Loucy (cell line): ENCODE data around the gene UBE2QL1.

ENCODE experiments used
- H2AFZ ChIP-seq: fragments of 200-600 bp; sonication (generic); 2 replicates; pipeline ENCODE4 v1.6.0; 2016; ENCODE audit warnings: antibody characterized with exemption, mild to moderate bottlenecking, low read length, moderate library complexity
- H3F3A ChIP-seq: fragments of 200-600 bp; 2 replicates; pipeline ENCODE4 v1.6.0; 2016; ENCODE audit warnings: antibody characterized with exemption, low read depth, mild to moderate bottlenecking
- H3K27me3 ChIP-seq: fragments of 200-600 bp; sonication (generic); 2 replicates; pipeline ENCODE4 v1.6.1; 2014; ENCODE audit warnings: low read length, mild to moderate bottlenecking; ENCODE audit not compliant: insufficient read depth, poor library complexity, severe bottlenecking
- H3K36me3 ChIP-seq: fragments of 200-600 bp; sonication (generic); 2 replicates; pipeline ENCODE4 v1.6.1; 2016; ENCODE audit warnings: low read length; ENCODE audit not compliant: insufficient read depth
- H3K4me1 ChIP-seq: fragments of 200-600 bp; sonication (generic); 2 replicates; pipeline ENCODE4 v1.5.1; 2014; ENCODE audit warnings: low read length, mild to moderate bottlenecking; ENCODE audit not compliant: insufficient read depth, poor library complexity, severe bottlenecking
- H3K4me2 ChIP-seq: fragments of 200-600 bp; sonication (generic); 2 replicates; pipeline ENCODE4 v1.6.0; 2014; ENCODE audit warnings: antibody characterized with exemption, low read length, low read depth, mild to moderate bottlenecking; ENCODE audit not compliant: poor library complexity, severe bottlenecking
- H3K4me3 ChIP-seq: fragments of 200-600 bp; sonication (generic); 2 replicates; pipeline ENCODE4 v1.5.1; 2014; ENCODE audit warnings: low read length, mild to moderate bottlenecking, mixed read lengths; ENCODE audit not compliant: poor library complexity, severe bottlenecking
- H3K79me2 ChIP-seq: fragments of 200-600 bp; sonication (generic); 2 replicates; pipeline ENCODE4 v1.6.1; 2014; ENCODE audit warnings: low read length; ENCODE audit not compliant: insufficient read depth
- H3K9ac ChIP-seq: fragments of 200-600 bp; sonication (generic); 2 replicates; pipeline ENCODE4 v1.6.0; 2014; ENCODE audit warnings: mild to moderate bottlenecking, low read depth, low read length, moderate library complexity; ENCODE audit not compliant: poor library complexity, severe bottlenecking
- H3K9me2 ChIP-seq: fragments of 200-600 bp; sonication (generic); replicated peaks from 2 replicates; pipeline ENCODE4 v1.6.1; 2016; ENCODE audit warnings: low read depth, low read length, mixed read lengths
- H3K9me3 ChIP-seq: fragments of 200-600 bp; sonication (generic); 2 replicates; pipeline ENCODE4 v1.6.1; 2014; ENCODE audit warnings: mild to moderate bottlenecking, antibody characterized with exemption, low read length, low read depth; ENCODE audit not compliant: insufficient read depth
- H4K20me1 ChIP-seq: fragments of 200-600 bp; sonication (generic); 2 replicates; pipeline ENCODE4 v1.6.0; 2014; ENCODE audit warnings: antibody characterized with exemption, low read length, mild to moderate bottlenecking; ENCODE audit not compliant: insufficient read depth, poor library complexity, severe bottlenecking
- EZH2phosphoT487 ChIP-seq: fragments of 200-600 bp; IDR thresholded peaks from 2 replicates; pipeline ENCODE4 v1.6.1; 2018; ENCODE audit warnings: antibody characterized with exemption, mild to moderate bottlenecking, moderate library complexity, borderline replicate concordance
- TF ChIP-seq, protein P1 (sequence below): fragments of 200-600 bp; sonication (generic); conservative IDR thresholded peaks from 2 replicates; pipeline ENCODE4 v1.5.1; 2014; ENCODE audit warnings: mild to moderate bottlenecking, antibody characterized with exemption, low read length

Gene UBE2QL1

DNA sequence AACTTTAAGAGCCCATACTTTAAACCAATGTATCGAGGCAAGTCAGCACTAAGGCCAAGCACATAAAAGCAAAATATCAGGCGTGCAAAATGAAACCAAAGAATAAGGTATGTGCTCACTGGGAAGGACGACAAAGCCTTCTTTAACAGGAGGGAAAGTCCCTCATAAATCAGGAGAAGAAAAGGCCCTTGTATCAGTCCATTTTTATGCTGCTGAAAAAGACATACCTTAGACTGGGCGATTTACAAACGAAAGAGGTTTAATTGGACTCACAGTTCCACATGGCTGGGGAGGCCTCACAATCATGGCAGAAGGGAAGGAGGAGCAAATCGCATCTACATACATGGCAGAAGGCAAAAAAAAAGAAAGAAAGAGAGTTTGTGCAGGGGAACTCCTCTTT lies 68.9 kb downstream of the UBE2QL1 start:
- H3K9ac ChIP-seq: no peak overlapping the region
- no peaks in the 10 kb centered on the region for H3K27me3 ChIP-seq
- H3K36me3 ChIP-seq: no peaks in the 10 kb centered on the region
- TF ChIP-seq EZH2phosphoT487: no peak
- TF ChIP-seq, protein P1, sequence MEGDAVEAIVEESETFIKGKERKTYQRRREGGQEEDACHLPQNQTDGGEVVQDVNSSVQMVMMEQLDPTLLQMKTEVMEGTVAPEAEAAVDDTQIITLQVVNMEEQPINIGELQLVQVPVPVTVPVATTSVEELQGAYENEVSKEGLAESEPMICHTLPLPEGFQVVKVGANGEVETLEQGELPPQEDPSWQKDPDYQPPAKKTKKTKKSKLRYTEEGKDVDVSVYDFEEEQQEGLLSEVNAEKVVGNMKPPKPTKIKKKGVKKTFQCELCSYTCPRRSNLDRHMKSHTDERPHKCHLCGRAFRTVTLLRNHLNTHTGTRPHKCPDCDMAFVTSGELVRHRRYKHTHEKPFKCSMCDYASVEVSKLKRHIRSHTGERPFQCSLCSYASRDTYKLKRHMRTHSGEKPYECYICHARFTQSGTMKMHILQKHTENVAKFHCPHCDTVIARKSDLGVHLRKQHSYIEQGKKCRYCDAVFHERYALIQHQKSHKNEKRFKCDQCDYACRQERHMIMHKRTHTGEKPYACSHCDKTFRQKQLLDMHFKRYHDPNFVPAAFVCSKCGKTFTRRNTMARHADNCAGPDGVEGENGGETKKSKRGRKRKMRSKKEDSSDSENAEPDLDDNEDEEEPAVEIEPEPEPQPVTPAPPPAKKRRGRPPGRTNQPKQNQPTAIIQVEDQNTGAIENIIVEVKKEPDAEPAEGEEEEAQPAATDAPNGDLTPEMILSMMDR: no peak
- no peaks in the 10 kb centered on the region for H3K79me2 ChIP-seq
- H3F3A ChIP-seq: no peaks in the 10 kb centered on the region
- no peak overlapping the region for H2AFZ ChIP-seq
- H3K4me3 ChIP-seq: no peak overlapping the region
- no peaks in the 10 kb centered on the region for H3K4me1 ChIP-seq
- no peaks in the 10 kb centered on the region for H3K9me2 ChIP-seq
- H3K9me3 ChIP-seq: peaks cover 2% of the 10 kb centered on the region; the same call in 1 of the 2 replicates
- H3K4me2 ChIP-seq: no peak overlapping the region
- no peaks in the 10 kb centered on the region for H4K20me1 ChIP-seq

DNA sequence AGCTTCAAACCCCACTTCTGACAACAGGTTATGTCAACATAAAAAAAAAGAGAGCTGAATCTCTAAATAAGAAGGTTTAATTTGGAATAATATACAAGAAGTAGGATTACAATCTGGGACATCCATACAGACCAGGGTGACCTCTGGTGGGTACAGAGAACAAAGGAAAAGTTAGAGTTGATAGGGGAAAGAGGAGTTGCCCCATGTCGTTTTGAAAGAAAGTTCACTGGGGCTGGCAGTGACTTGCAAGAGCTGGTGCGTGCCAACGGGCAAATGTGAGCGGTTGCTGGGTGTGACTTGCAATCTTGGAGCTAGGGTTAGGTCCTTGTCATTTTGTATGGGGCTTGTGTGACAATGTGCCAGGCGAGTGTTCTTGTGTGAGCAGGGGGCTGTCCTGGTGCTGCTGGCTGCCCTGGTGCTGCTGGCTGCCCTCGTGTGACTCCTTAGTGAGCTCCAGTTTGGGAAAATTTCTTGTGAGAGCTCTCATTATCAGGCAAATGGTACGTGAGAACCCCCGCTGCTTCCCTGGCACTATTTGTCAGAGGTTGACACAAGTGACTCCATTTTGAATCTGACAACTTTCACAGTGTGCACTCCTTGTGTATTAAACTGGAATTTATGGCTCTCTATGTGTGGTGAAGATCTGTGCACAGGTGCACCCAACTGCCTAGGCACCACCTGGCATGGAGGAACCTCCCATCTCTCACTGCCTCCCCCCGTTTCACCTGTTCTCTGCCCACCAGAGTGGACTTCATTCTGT lies 69.8 kb downstream of the UBE2QL1 start:
- Histone ChIP-seq H3K4me1 (no peaks in the 10 kb centered on the region), H3K9me2 (no peaks in the 10 kb centered on the region), H4K20me1 (no peaks in the 10 kb centered on the region), H3F3A (no peaks in the 10 kb centered on the region), H3K79me2 (no peaks in the 10 kb centered on the region), H3K9me3 (peaks cover 2% of the 10 kb centered on the region; the same call in 1 of the 2 replicates), H3K4me2 (no peak overlapping the region), H3K9ac (no peak overlapping the region), H2AFZ (no peak overlapping the region), H3K36me3 (no peaks in the 10 kb centered on the region), H3K27me3 (no peaks in the 10 kb centered on the region), H3K4me3 (no peak overlapping the region)
- no peak for TF ChIP-seq EZH2phosphoT487
- TF ChIP-seq, protein P1: no peak

DNA sequence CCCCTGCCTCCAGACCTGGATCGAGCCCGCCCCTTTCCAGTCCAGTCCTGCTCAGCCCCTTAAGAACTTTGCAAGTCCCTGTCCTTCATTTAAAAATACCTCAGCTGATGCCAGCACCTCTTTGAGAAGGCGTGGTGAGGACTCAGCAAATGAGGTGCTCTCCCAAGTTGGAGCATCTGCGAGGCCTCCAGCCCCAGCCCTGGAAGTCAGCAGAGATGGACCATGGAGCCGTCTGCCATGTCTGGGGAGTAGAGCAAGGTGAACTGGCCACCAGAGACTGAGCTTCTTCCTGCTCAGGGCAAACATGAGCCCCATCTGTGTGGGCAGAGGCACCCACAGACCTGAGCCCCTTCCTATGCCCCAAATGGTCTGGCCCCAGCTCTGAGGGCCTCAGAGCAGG lies 71.5 kb downstream of the UBE2QL1 start:
- Histone ChIP-seq H3K4me2 (no peak overlapping the region), H3K36me3 (no peaks in the 10 kb centered on the region), H3K9me2 (no peaks in the 10 kb centered on the region), H3K9ac (no peak overlapping the region), H3K27me3 (no peaks in the 10 kb centered on the region), H2AFZ (no peak overlapping the region), H3K9me3 (peaks cover 2% of the 10 kb centered on the region; the same call in 1 of the 2 replicates), H3F3A (no peaks in the 10 kb centered on the region), H3K4me3 (no peak overlapping the region), H3K79me2 (no peaks in the 10 kb centered on the region), H4K20me1 (no peaks in the 10 kb centered on the region), H3K4me1 (no peaks in the 10 kb centered on the region)
- TF ChIP-seq, protein P1: no peak
- TF ChIP-seq EZH2phosphoT487: no peak
